GM19043 (cell line): Measurements from ENCODE around the gene B3GNT7.
"Not testable (repeated sequence)": the region's sequence is repeated elsewhere in the genome, so short reads cannot be mapped to it uniquely, and the experiment has no call there.

ENCODE experiments used
- ATAC-seq: cut with Tn5 transposase; IDR thresholded peaks from one replicate; pipeline ENCODE4 v1.9.1; 2021; ENCODE audit warnings: low read depth; ENCODE audit not compliant: unreplicated experiment

B3GNT7 gene, protein sequence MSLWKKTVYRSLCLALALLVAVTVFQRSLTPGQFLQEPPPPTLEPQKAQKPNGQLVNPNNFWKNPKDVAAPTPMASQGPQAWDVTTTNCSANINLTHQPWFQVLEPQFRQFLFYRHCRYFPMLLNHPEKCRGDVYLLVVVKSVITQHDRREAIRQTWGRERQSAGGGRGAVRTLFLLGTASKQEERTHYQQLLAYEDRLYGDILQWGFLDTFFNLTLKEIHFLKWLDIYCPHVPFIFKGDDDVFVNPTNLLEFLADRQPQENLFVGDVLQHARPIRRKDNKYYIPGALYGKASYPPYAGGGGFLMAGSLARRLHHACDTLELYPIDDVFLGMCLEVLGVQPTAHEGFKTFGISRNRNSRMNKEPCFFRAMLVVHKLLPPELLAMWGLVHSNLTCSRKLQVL

DNA sequence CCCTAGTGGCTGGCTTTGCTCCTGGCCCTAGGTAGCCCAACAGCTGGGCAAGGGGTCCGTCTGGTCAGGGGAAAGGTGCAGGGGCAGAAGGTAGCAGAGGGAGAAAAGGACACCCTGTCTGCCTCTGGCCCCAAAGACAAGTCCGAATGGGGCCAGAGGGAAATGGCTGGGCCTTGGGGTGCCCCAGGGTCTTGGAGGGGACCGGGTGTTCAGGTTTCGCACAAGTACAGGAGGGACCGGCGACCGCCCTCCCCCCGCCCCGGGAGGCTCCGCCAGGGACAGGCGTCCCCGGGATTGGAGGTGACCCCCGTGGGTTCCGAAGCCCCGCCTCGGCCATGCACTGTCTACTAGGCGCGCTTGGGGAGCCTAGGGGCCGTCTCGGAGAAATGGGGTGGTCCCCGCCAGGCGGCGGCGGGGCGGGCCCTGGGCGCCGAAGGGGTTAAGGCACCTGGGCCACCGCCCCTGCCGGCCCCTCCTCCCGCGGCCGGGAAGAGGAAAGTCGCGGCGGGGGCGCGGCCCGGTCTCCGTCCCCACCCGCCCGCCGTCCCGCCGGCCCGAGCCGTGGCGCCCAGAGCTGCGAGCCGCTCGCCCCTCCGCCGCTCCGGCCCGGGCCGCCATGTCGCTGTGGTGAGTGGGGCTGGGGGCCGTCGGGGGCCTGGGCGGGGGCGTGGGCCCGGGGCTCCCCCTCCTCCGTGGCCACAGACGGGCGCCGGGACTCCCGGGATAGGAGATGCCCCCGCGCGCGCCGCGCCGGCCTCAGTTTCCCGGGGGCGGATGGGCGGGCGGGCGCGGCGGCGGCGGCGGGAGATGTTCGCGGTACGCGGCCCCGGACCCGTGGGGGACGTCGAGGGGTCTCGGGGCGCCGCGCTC lies at the start of gene B3GNT7:
Gene B3GNT7 (plus strand): TSS at position 523 of the 870 bp plus-strand sequence. CDS start 94 bp downstream, at position 617.
- no peak for ATAC-seq

DNA sequence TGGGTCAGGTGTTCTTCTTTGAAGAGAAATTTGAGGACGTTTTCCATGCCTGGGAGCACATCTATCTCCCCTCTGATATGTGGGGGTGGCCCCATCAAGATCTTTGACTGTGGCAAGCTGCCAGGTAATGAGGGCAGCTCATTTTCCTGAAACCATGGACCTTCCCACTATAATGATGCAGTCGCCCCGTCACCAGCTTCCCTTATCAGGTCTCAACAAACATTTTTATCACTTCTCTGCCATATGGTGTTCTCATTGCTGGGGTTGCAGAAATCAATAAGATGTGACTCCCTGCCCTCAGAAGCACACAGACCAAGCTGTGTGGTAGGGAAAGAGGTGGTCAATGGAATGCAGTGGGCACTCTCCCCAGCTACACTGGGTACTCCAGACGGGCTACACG lies 48.4 kb upstream of the B3GNT7 start:
- no peak for ATAC-seq

DNA sequence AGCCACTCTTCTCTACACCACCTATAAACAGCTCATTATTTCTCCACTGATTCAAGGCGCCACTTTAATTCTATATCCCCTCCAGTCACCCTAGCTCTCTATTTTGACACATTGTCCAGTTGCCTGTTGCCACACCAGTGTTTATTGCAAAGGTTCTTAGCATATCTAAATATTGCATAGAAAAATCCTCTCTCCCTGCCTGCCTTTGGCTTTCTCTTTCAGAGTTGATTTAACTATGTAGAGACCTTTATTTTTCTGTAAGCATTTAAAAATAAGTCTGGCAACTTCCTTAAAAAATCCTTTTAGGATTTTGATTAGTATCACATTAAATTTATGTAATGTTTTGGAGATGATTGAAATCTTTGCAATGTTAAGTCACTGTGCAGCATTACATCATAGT lies 47.9 kb upstream of the B3GNT7 start:
- ATAC-seq, result no peak

DNA sequence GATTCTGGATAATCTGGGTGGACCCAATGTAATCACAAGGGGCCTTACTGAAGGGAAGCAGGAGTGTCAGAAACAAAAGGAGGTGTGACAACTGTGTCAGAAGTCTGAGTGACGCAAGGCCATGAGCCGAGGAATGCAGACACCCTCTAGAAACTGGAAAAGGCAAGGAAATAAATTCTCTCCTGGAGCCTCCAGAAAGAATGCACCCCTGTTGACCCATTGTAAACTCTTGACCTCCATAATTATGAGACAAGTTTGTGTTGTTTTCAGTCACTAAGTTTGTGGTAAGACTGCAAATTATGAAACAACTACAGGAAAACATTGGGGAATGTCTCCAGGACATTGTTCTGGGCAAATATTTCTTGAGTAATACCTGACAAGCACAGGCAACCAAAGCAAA lies 47.3 kb upstream of the B3GNT7 start:
- no peak for ATAC-seq

DNA sequence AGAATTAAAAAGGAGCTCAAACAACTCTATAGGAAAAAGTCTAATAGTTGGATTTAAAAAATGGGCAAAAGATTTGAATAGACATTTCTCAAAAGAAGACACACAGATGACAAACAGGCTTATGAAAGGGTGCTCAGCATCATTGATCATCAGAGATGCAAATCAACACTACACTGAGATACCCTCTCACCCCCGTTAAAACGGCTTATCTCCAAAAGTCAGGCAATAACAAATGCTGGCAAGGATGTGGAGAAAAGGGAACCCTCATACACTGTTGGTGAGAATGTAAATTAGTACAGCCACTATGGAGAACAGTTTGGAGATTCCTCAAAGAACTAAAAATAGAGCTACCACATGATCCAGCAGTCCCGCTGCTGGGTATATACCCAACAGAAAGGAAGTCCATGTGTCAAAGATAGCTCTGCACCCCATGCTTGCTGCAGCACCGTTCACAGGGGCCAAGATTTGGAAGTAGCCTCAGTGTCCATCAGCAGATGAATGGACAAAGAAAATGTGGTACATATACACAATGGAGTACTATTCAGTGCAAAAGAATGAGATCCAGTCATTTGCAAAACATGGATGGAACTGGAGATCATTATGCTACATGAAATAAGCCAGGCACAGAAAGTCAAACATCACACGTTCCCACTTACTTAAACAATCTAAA lies 46.7 kb upstream of the B3GNT7 start:
- ATAC-seq, result no peak

DNA sequence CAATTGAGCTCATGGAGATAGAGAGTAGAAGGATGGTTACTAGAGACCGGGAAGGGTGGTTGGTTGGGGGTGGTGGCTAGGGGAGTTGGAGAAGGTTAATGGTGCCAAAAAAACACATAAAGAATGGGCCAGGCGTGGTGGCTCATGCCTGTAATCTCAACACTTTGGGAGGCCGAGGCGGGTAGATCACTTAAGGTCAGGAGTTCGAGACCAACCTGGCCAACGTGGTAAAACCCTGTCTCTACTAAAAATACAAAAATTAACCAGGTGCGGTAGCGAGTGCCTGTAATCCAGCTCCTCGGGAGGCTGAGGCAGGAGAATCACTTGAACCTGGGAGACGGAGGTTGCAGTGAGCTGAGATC lies 46.2 kb upstream of the B3GNT7 start:
- ATAC-seq, result not testable (repeated sequence)

DNA sequence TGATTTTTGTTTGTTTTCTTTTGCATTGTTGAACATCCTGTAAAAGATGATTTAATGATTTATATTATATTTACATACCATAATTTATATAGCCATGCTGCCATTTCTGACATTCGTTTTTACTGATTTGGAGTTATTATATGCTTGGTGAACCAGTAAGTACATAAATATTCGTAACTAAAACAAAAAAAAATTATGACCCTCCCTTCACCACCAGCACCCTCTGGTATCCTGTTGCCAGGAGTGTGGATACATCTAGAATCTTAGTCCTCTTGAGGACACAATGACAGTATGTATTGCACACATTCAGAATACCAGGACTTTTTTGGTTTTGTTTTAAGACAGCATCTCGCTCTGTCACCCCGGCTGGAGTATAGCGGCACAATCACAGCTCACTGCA lies 43.9 kb upstream of the B3GNT7 start:
- no peak for ATAC-seq

DNA sequence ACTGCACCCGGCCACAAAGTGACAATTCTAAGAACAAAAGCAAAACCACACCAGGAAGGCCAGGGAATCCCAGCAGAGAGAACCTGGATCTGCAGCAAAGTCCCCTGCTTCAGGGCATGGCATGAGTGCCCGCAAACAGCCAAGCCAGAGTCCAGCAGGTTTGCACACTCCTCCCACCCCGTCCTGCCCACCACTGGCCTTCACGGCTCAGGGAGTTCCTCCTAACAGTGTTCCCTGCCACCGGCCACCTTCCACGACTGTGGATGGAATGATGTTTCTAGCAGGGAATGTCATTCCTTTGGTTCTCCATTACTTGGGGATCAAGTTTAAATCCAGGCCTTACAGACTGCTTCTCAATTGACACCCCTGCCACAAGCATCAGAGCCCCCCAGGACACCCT lies 42.0 kb upstream of the B3GNT7 start:
- no peak for ATAC-seq

DNA sequence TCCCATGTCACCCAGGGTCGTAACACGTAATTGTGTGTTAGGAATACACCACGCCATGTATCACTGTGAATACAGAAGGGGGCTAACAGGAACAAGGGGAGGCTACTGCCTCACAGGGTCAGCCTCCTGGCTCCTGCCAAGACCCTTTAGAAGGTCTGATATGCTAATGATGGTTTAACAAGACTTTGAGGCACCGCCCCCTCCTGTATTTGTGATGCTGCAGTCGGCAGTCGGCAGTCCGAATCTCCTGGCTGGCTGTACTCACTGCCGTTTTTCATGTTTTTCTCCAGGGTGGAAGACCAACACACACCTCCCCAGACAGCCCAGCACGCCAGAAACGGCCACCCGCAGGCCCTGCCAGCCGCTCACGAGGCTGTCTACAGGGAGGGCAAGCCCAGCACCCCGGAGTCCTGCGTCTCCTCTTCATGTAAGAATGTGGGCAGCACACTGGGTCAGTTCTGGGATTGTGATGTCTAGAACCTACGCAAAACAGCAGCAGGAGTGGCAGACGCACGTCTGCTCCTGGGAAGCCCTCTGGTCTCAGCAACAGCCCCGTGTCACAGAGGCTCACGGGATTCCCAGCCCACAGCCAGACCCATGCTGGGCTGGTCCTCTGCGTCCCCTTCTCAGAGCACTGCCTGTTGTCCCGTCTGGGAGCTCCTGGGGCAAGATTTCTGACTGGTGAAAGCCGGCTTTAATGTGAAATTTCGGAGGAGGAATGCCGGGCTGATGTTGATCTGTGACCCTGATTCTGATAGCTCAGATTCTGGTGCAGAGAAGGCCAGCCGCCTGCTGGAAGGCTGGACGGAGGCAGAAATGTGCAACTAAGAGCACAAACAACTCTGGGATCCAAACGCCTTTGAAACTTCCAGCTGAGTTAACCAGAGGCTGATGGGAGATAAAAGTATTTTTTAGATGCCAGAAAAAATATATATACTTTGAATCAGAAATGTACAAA lies 39.7 kb upstream of the B3GNT7 start:
- no peak for ATAC-seq

DNA sequence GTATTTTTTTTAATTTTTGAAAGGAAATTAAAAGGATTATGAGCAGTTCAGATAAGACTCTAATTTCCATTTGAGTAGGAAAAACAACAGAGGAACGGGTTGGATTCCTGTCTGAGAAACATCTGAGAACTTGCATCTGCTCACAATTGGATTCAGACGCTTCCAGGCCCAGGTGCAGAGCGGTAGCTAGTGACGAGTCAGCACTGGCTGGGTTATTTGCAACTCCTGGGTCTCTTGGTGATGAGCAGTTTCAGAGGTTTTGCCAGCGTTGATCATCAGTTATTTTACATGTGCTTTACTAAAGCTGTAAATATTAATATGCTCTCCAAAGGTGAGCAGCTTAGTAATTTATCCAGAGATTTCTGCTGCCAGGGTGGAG lies 39.1 kb upstream of the B3GNT7 start:
- ATAC-seq, result no peak

DNA sequence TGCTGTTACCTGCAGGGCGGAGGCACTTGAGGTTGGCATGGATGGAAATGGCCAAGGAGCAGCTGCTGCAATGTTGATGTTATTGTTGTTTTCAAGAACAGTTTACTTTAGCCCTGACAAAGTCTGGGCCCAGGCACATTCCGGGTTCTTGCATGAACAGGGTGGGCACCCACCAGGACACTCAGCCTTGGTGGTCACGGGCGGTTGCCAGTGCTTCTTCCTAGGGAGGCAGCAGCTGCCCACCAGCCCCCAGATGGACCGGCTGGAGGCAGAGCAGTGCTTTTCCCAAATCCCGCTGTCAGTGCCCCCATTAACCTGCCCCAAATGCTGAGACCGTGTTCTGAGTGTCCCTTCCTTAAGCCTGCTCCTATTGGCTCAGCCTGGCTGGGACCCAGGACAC lies 38.5 kb upstream of the B3GNT7 start:
- ATAC-seq, result no peak

DNA sequence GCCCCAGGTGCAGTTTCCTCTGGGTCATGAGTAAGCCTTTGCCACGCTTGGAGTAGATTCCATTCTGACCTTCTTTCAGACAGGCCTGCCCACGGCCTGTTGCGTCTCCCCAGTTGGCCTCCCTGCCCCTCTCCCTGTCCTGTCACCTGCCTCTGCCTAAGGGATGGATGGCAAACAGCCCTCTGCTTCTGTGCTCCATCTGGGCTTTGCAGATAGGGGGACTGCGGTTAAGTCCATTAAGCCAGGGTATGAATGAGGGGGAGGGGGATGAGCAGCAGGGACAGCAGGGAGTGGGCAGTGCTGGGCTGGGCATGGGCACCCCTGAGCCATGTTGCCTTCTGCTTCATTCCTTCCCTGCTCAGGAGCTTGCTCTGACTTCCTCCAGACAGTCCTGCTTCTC lies 37.6 kb upstream of the B3GNT7 start:
- no peak for ATAC-seq

DNA sequence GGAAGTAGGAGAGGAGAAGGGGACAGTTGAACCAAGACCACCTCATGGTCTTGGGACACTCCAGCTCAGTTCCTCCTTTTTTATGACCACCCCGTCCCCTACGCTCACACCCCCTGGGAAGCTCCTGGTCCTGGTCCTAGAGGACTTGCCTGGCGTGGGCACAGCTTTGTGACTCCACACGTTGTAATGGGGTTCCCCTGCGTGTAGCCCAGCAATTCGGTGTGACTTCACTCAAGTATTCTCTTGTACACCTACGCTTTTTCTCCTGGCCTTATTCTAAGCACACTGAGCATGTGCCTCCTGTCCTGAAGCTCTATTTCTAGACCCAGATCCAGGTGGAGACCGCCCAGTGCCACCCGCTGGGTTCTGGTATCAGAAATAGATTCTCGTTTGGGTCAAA lies 36.1 kb upstream of the B3GNT7 start:
- ATAC-seq, result no peak

DNA sequence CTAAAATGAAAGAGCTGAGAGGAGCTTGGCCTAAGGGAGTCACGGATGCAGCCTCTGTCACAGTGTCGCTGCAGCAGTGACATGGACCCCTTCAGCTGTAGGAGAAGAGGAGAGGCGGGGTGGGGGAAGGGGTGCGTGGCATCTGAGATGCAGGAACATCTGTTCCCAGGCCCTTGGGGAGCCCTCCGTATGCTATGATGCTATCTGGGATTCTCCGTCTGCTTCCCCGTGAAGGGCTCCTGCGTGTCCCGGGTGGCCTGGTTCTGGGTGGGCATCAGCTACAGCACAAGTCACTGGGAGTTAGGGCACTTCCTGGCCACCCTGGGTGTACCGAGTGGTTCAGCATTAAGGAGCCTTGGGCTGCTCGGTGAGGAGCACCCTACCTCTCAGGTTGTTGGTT lies 35.6 kb upstream of the B3GNT7 start:
- ATAC-seq, result no peak

DNA sequence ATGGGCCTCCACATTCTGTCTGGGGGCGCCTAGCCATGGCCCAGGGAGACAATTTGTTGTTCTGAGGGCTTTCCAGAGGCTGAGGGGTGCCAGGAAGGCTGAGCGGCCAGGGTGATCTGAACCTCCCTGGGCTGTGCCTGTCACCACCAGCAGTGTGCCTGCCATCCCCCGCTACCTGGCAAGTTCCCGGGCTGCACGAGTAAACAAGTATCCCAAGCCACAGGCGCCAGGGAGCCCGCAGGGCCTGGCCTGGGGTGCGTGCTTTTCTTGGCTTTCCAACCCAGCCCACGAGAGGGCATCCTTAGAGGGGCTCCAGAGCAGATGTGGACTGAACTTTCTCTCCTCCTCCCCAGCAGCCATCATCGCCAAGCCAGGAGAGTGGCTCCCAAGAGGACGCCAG lies 35.1 kb upstream of the B3GNT7 start:
- no peak for ATAC-seq

DNA sequence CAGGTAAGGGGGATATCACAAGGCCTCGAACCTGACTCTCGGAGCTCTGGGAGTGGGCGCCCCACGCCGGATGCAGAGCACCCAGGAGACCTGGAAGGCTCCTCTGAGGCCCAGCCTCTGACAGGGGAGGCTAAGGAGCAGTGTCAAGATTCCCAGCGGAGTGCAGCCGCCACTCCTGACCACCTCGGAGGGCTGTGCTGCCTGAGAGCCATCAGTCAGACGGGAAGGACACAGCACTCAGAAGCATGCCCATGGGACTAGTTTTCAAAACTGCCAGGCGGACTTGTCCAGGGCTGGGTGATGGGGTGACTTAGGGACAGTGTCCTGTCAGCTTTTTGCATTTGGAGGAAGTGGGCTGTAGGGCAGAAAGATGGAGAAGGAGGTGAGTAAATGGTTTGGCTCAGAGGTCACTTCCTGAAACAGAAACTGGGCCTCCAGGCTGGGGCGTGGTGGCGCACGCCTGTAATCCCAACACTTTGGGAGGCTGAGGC lies 34.6 kb upstream of the B3GNT7 start:
- no peak for ATAC-seq

DNA sequence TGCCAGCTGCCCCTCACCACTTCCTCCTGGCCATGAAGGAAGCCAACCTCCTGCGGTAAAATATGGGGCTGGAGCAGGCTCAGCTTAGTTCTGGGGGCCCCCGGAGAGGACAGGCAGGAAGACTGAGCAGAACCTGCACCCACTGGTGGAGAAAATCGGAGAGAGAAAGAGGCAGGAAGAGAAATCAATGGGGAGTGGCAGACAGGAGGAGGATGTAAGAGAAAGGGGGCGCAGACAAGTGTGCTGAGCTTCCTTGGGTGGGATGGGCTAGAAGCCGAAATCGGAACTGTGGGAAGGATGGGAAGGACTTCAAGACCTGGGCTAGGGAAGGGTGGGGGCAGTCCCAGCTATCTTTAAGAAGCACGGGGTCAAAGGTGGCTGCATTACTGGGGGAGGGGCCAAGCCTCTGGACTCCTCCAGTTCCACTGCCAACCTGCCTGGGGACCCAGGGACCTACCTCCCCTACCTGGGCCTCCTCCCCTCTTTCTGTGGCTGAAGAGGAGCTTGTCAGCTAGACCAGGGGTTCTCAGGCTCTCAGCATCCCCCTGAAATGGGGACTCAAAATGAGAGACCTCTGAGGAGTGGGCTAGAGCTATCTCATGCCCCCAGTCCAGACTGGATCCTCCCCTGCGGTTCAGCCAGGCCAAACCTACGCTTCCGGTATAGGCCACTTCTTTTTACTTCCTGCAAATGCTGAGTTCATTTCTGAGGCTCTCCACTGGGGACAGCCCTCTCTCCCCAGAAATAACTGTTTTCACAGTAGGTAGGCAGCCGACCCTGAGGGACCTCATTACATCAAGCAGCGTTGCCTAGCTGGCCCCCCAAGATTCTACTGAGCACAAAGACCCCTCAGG lies 33.6 kb upstream of the B3GNT7 start:
- peak; percentile 97 for ATAC-seq

DNA sequence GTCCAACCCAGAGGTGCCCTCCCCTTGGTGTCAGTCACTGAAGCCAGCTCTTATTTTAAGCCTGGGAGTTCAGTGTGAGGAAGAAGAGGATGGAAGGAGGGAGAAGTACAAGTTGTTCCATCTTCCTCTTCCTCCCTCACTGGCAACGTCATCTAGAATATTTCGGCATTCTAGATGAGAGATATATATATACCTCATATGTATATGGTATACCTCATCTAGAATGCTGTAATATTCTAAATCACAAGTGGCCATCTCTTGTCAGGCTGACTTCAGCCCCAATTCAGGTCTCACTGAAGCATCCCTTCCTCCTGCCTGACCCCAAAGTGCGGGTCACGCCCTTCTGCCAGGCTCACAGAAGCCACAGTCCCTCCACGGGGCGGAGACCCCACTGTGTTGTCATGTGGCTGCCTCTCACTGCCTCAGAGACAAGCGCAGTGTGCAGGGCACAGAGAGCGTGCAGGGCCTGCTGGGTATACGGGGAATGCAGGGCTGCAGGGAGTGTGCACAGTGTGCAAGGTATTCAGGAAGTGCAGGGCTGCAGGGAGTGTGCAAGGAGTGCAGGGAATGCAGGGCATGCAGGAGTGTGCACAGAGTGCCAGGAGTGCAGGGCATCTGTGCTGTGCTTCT lies 32.8 kb upstream of the B3GNT7 start:
- no peak for ATAC-seq

DNA sequence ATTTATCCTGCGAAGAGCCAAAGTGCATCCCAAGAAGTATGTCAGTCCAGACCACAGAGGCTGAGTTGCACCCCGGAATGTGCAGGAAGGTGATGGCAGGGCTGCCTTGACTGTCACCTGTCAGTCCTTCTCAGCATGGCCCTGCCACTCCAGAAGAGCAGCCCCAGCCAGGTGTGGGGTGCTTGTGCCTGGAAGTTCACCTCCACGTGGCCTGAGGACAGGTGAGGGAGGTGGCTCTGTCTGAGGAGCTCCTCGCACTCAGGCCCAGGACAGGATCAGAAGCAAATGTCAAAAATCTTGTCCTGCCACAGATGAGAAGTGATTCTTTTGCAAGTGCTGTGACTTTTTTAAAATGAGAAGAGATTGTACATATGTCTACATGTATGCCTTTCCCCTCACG lies 31.4 kb upstream of the B3GNT7 start:
- ATAC-seq, result no peak
